C4-2B (cell line): Measurements from ENCODE around the gene MTSS2.
A peak's percentile ranks its signal among the peaks of the same experiment; 100 is the strongest.

Experiments
- H3K27ac ChIP-seq: fragments of 450-650 bp; 2 replicates; pipeline ENCODE4 v1.5.1; 2017
- CTCF ChIP-seq: fragments of 450-650 bp; conservative IDR thresholded peaks from 2 replicates; pipeline ENCODE4 v1.5.1; 2017; ENCODE audit warnings: mild to moderate bottlenecking
- ZFX ChIP-seq: fragments of 450-650 bp; IDR thresholded peaks from 2 replicates; pipeline ENCODE4 v1.6.1; 2017

Gene MTSS2

DNA sequence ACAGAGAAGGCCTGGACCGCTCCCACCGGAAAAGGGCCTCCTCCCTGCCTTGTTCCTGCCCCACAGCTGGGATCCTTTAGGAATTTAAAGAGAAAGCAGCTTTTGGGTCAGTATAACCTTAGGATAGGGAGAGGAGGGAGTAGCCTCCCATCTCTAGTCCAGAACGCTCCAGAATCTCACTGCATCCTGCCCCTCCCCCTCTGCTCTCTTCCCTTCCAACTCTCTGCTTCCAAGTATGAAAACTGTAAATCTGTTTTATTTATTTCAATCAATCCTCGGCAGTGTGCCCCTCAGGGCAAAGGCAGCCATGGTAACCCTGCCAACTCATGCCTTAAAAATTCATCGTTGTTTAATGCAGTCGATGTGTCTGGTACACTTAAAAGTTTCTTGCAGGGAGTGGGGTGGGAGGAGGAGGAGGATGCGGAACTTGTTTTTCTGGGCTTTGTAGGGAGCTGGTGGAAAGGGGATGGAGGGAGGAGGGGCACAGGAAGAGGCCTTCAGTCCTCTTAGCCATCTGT lies 21.2 kb upstream of the MTSS2 start:
- H3K27ac ChIP-seq = no peak overlapping the region; the same call in 1 of the 2 replicates
- TF ChIP-seq CTCF (no peak), ZFX (no peak)

- no peak overlapping the region for H3K27ac ChIP-seq
These were observed 19.2 kb upstream of the MTSS2 start for GRCh38 chr16:70705056-70705455.

GRCh38 chr16:70704586-70704985 lies 18.7 kb upstream of the MTSS2 start:
- no peak overlapping the region for H3K27ac ChIP-seq
- TF ChIP-seq ZFX (no peak), CTCF (no peak)

More at GRCh38 chr16:70705056-70705455, 19.2 kb upstream of the MTSS2 start:
- no peak for TF ChIP-seq CTCF
- TF ChIP-seq ZFX = no peak

- TF ChIP-seq ZFX = no peak
- no peak for TF ChIP-seq CTCF
- H3K27ac ChIP-seq = no peak overlapping the region
These were observed 18.1 kb upstream of the MTSS2 start for GRCh38 chr16:70703835-70704381.

GRCh38 chr16:70703041-70703834 lies 17.4 kb upstream of the MTSS2 start:
- H3K27ac ChIP-seq = 0 out of 2 replicates have a peak overlapping the region, but pooled peaks have one; percentile 3
- TF ChIP-seq ZFX (no peak), CTCF (no peak)

GRCh38 chr16:70702624-70703023 lies 16.8 kb upstream of the MTSS2 start:
- 0 out of 2 replicates have a peak overlapping the region, but pooled peaks have one; percentile 3 for H3K27ac ChIP-seq
- TF ChIP-seq ZFX = no peak
- no peak for TF ChIP-seq CTCF

DNA sequence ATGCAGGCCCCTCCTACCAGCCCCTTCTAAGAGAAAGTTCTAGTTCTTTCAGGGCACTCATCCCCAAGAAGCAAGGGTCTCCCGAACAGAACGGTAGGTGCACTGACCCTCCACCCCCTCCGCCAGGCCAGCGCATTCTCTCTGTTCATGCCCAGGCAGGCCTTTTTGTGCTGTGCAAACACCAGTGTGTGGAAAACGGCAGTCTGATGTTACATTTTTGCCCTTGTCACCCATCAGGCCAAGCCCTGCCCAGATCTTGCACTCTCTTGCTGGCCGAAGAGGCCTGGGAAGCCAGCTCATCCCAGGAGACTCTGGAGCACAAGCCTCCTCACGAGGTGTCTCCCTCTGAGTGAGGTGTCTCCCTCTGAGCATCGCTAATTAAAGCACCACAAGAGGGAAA lies 16.1 kb upstream of the MTSS2 start:
- TF ChIP-seq CTCF (no peak), ZFX (no peak)
- H3K27ac ChIP-seq = no peak overlapping the region; the same call in 1 of the 2 replicates
